ENCODE results near the gene PEX14. TPM values are rescaled to one million over a fixed set of nuclear protein-coding genes. Genes with fewer than 3 reads are reported as not detected.

PEX14 gene
- total RNA-seq, 1 experiment from 2014 or later, result 27.3 TPM

GRCh38 chr1:10648689-10649516, 174.2 kb downstream of the PEX14 start:
- DNase-seq (ENCODE audit: low spot score) (no peak), ATAC-seq (peak; percentile 8)
- Mint-ChIP-seq H3K27me3 (ENCODE audit: low read depth) (peaks cover 28% of the 10 kb centered on the region), H3K9me3 (no peaks in the 10 kb centered on the region), H3K36me3 (no peaks in the 10 kb centered on the region), H3K4me3 (peak overlapping the region; percentile 63), H3K27ac (no peak overlapping the region), H3K4me1 (peaks cover 2% of the 10 kb centered on the region; the same call in 1 of the 2 replicates)
- ChIA-PET CTCF (interaction anchor here (0.5 to 1.6 kb wide), 7 partner anchors 9 to 218 kb away, joined by 3 to 5 read pairs (median 3); no protein-coding TSS in a partner anchor), POLR2A (interaction anchor here (0.6 to 1.0 kb wide), 2 partner anchors 53 to 232 kb away, joined by 3 read pairs; no protein-coding TSS in a partner anchor)
- TF ChIP-seq ETV6 (CRISPR knock-in tag; IDR thresholded peaks at IDR 0.05) (no peak), ATF1 (CRISPR knock-in tag; IDR thresholded peaks at IDR 0.05) (no peak), MXD4 (CRISPR knock-in tag; IDR thresholded peaks at IDR 0.05; ENCODE audit: borderline replicate concordance) (no peak), ZNF281 (CRISPR knock-in tag; IDR thresholded peaks at IDR 0.05) (peak; percentile 37; the same call in 1 of the 2 replicates), IRF2 (CRISPR knock-in tag; IDR thresholded peaks at IDR 0.05; ENCODE audit: borderline replicate concordance, low read depth) (no peak), EMX1 (CRISPR knock-in tag; IDR thresholded peaks at IDR 0.05) (no peak), FOXP1 (CRISPR knock-in tag; IDR thresholded peaks at IDR 0.05; ENCODE audit: borderline replicate concordance) (0 out of 2 replicates have a peak, but pooled peaks have one; percentile 20), MLX (CRISPR knock-in tag; IDR thresholded peaks at IDR 0.05) (no peak), ESRRA (CRISPR knock-in tag; IDR thresholded peaks at IDR 0.05; ENCODE audit: borderline replicate concordance) (0 out of 2 replicates have a peak, but pooled peaks have one; percentile 43), ZBTB21 (CRISPR knock-in tag; IDR thresholded peaks at IDR 0.05; ENCODE audit: borderline replicate concordance) (no peak)

- ATAC-seq (peak; percentile 17), DNase-seq (ENCODE audit: low spot score) (no peak)
- H3K4me3 Mint-ChIP-seq, result peak overlapping the region; percentile 63
- ChIA-PET CTCF (interaction anchor here (0.5 to 1.6 kb wide), 7 partner anchors 10 to 218 kb away, joined by 3 to 5 read pairs (median 3); no protein-coding TSS in a partner anchor), POLR2A (no interaction called here)
- peaks cover 28% of the 10 kb centered on the region for H3K27me3 Mint-ChIP-seq (ENCODE audit: low read depth)
- H3K4me1 Mint-ChIP-seq, result peaks cover 2% of the 10 kb centered on the region; the same call in 1 of the 2 replicates
- no peaks in the 10 kb centered on the region for H3K9me3 Mint-ChIP-seq
- H3K36me3 Mint-ChIP-seq, result no peaks in the 10 kb centered on the region
- peak; percentile 64 for TF ChIP-seq ZNF423 (CRISPR knock-in tag; IDR thresholded peaks at IDR 0.05)
- TF ChIP-seq ZNF263 (CRISPR knock-in tag; IDR thresholded peaks at IDR 0.05; ENCODE audit: low read depth), result no peak
- 0 out of 2 replicates have a peak, but pooled peaks have one; percentile 19 for TF ChIP-seq ZNF121 (CRISPR knock-in tag; IDR thresholded peaks at IDR 0.05)
- no peak for TF ChIP-seq IRF2 (CRISPR knock-in tag; IDR thresholded peaks at IDR 0.05; ENCODE audit: borderline replicate concordance, low read depth)
- H3K27ac Mint-ChIP-seq, result no peak overlapping the region
Observed at GRCh38 chr1:10649517-10650201, 174.9 kb downstream of the PEX14 start.

GRCh38 chr1:10650556-10651388, 176.0 kb downstream of the PEX14 start:
- peak overlapping the region; percentile 46 for H3K4me3 Mint-ChIP-seq
- peaks cover 28% of the 10 kb centered on the region for H3K27me3 Mint-ChIP-seq (ENCODE audit: low read depth)
- H3K36me3 Mint-ChIP-seq, result no peaks in the 10 kb centered on the region
- no peaks in the 10 kb centered on the region for H3K9me3 Mint-ChIP-seq
- no peak overlapping the region for H3K27ac Mint-ChIP-seq
- ATAC-seq, result no peak
- peaks cover 2% of the 10 kb centered on the region; the same call in 1 of the 2 replicates for H3K4me1 Mint-ChIP-seq
- POLR2A ChIA-PET, result interaction anchor here (0.5 to 0.6 kb wide), 2 partner anchors 707 to 1002 kb away, joined by 3 read pairs; partner anchors contain the start of genes LZIC and NMNAT1
- TF ChIP-seq TP53 (CRISPR knock-in tag; IDR thresholded peaks at IDR 0.05) (0 out of 2 replicates have a peak, but pooled peaks have one; percentile 15), ZNF423 (CRISPR knock-in tag; IDR thresholded peaks at IDR 0.05) (peak; percentile 68), MYBL2 (CRISPR knock-in tag; IDR thresholded peaks at IDR 0.05) (0 out of 2 replicates have a peak, but pooled peaks have one; percentile 16), RELA (CRISPR knock-in tag; IDR thresholded peaks at IDR 0.05; ENCODE audit: borderline replicate concordance) (no peak)
- no peak for DNase-seq (ENCODE audit: low spot score)
- CTCF ChIA-PET, result interaction anchor here (1.0 kb wide), 2 partner anchors 16 to 106 kb away, joined by 3 to 4 read pairs; no protein-coding TSS in a partner anchor

Data from WTC11 (cell line).